Transverse colon (tissue), 4 donors: ENCODE measurements around the gene ZNF407. TPM values are rescaled to one million over a fixed set of nuclear protein-coding genes. Genes with fewer than 3 reads are reported as not detected.

Source experiments
- DNase-seq: peaks from one replicate; pipeline ENCODE4 v3.0.0-alpha.2; 2019
- H3K27ac ChIP-seq, 4 donors: fragments of 200-600 bp; sonication (generic); 2 replicates each; pipeline ENCODE4 v1.5.1; 2016 to 2018; ENCODE audit warnings: inconsistent platforms in 4 of 4
- H3K27me3 ChIP-seq: fragments of 200-600 bp; sonication (generic); 2 replicates; pipeline ENCODE4 v1.5.1; 2017; ENCODE audit warnings: inconsistent platforms
- H3K36me3 ChIP-seq, 4 donors: fragments of 200-600 bp; sonication (generic); 2 replicates each; pipeline ENCODE4 v1.5.1; 2017 to 2019; ENCODE audit warnings: inconsistent platforms in 4 of 4
- H3K4me1 ChIP-seq, 4 donors: fragments of 200-600 bp; sonication (generic); 2 replicates each; pipeline ENCODE4 v1.5.1; 2017 to 2020; ENCODE audit warnings: inconsistent platforms in 4 of 4
- H3K4me3 ChIP-seq, 4 donors: fragments of 200-600 bp; sonication (generic); 1 replicate in 1 of 4; 2 replicates in 3 of 4; pipeline versions ENCODE4 v1.5.1 to v1.6.1; 2017 to 2019; ENCODE audit warnings: inconsistent platforms in 4 of 4
- H3K9me3 ChIP-seq, 2 donors: fragments of 200-600 bp; sonication (generic); 2 replicates each; pipeline ENCODE4 v1.5.1; 2017 to 2019; ENCODE audit warnings: inconsistent platforms in 2 of 2
- EP300 ChIP-seq: sonication (generic); formaldehyde crosslinking; IDR thresholded peaks from one replicate; pipeline ENCODE4 v1.6.1; 2017; ENCODE audit warnings: antibody characterized with exemption, low read depth
- POLR2A ChIP-seq: fragments of 450-650 bp; IDR thresholded peaks from one replicate; pipeline ENCODE4 v1.6.1; 2016; ENCODE audit warnings: antibody characterized with exemption, mild to moderate bottlenecking, moderate library complexity
- POLR2AphosphoS5 ChIP-seq, 3 donors: sonication (generic); formaldehyde crosslinking; IDR thresholded peaks; one replicate each; pipeline ENCODE4 v1.6.1; 2016; ENCODE audit warnings: antibody characterized with exemption in 3 of 3
- WGBS, 2 donors: methylation state at CpG; one replicate each; pipeline ENCODE4 v1.1.5; 2018; ENCODE audit warnings: low coverage in 1 of 2; 5-methylcytosine and 5-hydroxymethylcytosine counted together
- in situ Hi-C, 4 donors: fragments of 200-750 bp; cut with MboI; loops; one replicate each; pipeline versions ENCODE4 v1.15.0 to v1.15.1; 2017; ENCODE audit warnings: low sequenced_read_pairs in 3 of 4, low pct_ligation_motif_present in 1 of 4, low pct_unique_long_range_greater_than_20kb in 1 of 4
- intact Hi-C: fragments of 100-400 bp; cut with DNase I; formaldehyde crosslinking; loops from one replicate; pipeline ENCODE4 v1.15.1; 2023; ENCODE audit warnings: low total_unique reads
- total RNA-seq, 4 donors: library from RNA; depleted of rRNA; stranded (reverse); fragments of >200 nt; gene quantifications; one replicate each; pipeline ENCODE4 v1.1.0, GENCODE V29; 2016
- TF ChIP-seq, protein P1 (sequence below), 5 experiments: fragments of 200-600 bp in 3 of 5; fragments of 450-650 bp in 2 of 5; sonication (generic) in 3 of 5; IDR thresholded peaks; 1 replicate in 2 of 5; 2 replicates in 3 of 5; pipeline ENCODE4 v1.5.1; 2016 to 2017; ENCODE audit warnings: antibody characterized with exemption in 5 of 5, inconsistent platforms in 3 of 5, mild to moderate bottlenecking in 2 of 5, moderate library complexity in 1 of 5

Gene ZNF407
- total RNA-seq, 4 donors from 2014 or later: 13.5 to 24.1 (median 20.1) TPM

DNA sequence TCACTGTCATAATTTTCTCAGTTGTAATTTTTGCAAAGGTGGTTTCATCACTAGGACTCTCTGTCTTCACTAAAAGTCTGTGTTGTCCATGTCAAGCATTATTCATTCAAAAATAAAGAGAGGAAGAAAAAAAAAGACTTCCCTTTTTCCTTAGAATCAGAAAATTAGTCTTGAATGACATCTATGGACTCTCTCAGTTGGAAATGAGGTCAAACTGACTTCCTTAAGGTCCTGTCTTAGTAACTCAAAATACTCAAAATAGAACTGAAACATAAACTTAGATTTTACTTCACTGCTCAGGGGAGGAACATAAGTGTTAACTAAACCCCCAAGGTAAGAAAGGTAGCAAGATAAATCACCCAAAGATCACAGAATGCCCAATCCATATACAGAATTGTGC lies 2.2 kb upstream of the ZNF407 start:
- Histone ChIP-seq H3K27me3 (no peaks in the 10 kb centered on the region), H3K9me3 (no peaks in the 10 kb centered on the region), H3K27ac (peak overlapping the region in 1 of 4 donors; percentile 19), H3K4me3 (no peak overlapping the region), H3K36me3 (peaks cover 0 to 3% (median 0%) of the 10 kb centered on the region in 4 donors), H3K4me1 (peaks cover 15 to 26% (median 24%) of the 10 kb centered on the region in 4 donors)
- TF ChIP-seq, protein P1, sequence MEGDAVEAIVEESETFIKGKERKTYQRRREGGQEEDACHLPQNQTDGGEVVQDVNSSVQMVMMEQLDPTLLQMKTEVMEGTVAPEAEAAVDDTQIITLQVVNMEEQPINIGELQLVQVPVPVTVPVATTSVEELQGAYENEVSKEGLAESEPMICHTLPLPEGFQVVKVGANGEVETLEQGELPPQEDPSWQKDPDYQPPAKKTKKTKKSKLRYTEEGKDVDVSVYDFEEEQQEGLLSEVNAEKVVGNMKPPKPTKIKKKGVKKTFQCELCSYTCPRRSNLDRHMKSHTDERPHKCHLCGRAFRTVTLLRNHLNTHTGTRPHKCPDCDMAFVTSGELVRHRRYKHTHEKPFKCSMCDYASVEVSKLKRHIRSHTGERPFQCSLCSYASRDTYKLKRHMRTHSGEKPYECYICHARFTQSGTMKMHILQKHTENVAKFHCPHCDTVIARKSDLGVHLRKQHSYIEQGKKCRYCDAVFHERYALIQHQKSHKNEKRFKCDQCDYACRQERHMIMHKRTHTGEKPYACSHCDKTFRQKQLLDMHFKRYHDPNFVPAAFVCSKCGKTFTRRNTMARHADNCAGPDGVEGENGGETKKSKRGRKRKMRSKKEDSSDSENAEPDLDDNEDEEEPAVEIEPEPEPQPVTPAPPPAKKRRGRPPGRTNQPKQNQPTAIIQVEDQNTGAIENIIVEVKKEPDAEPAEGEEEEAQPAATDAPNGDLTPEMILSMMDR (IDR thresholded peaks at IDR 0.05): no peak
- TF ChIP-seq POLR2AphosphoS5 (IDR thresholded peaks at IDR 0.05): no peak
- TF ChIP-seq EP300: no peak
- no peak for TF ChIP-seq POLR2A
- no peak for DNase-seq
- intact Hi-C loops (no loop called here), in situ Hi-C loops (no loop called here)

DNA sequence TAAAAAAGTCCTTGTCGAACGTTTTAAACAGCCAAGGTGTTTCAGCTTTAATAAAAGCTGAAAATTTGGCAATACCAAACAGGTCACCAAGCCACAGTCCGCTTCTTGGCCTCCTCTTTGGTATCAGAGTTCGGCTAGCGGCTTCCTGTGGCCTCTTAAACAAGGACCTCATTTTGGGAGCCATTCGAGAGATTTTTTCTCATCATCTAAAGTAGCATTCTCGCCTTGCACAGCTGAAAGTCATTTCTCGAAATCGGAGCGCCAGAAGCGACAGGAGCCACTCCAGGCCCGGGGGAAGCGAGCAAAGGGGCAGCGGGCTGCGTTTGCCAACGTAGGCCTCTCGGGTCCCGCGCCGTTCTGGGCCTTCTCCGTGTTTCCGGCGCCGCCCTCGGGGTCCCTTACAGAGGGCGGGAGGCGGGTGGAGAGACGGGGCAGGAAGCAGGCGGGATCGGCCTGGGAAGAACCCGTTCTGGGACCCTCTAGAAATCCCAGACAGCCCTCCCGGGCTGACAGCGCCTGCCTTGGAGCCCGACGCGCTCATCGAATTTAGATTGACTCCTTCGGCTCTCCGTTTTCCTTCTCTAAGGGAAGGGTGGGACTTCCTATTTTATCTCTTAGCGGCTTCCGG lies 522 bp upstream of the ZNF407 start:
- H3K36me3 ChIP-seq: peaks cover 0 to 3% (median 0%) of the 10 kb centered on the region in 4 donors
- 0% methylated on average over 7 to 41 of the region's 41 CpGs for WGBS, 2 donors
- in situ Hi-C loops: no loop called here
- no peaks in the 10 kb centered on the region for H3K27me3 ChIP-seq
- peaks cover 15 to 26% (median 24%) of the 10 kb centered on the region in 4 donors for H3K4me1 ChIP-seq
- H3K27ac ChIP-seq: peak overlapping the region; percentile 98 to 99 (median 98)
- intact Hi-C loops: no loop called here
- TF ChIP-seq, protein P1 (IDR thresholded peaks at IDR 0.05): no peak
- TF ChIP-seq EP300 (no peak), POLR2AphosphoS5 (IDR thresholded peaks at IDR 0.05) (no peak), POLR2A (no peak)
- H3K4me3 ChIP-seq: peak overlapping the region; percentile 88 to 96 (median 90)
- peak; percentile 76 for DNase-seq
- H3K9me3 ChIP-seq: no peaks in the 10 kb centered on the region

DNA sequence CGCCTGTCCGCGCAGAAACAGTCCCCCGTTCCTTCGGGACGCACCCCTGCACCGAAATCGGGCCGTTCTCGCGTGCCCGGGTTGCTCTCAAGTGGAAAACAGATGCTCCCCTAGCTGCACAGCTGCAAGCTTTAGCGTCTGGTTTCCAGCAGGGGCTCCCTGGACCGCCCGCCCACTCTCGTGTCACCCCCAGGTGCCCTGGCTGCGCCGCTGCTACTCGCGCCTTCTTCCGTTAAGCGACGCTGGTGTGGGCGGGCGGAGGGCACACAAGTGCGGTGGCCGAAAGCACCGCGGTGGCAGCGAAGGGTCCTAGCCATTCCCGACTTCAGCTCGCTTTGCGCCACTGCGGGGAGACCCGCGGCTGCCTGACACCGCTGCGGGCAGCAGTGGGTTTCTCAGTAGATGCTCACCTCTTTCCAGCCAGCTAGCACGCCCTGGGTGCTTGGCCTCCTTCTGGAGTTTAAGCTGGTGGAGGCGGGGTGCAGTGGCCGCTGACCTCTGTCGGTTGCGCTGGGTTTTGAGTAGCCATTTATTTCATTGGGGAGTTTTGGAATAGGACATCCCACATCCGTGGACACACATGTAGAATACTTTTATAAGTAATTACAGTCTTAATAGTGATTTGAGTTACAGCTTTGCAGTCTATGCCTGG lies 806 bp downstream of the ZNF407 start:
- TF ChIP-seq EP300 (no peak), POLR2AphosphoS5 (IDR thresholded peaks at IDR 0.05) (peak in 1 of 3 donors; percentile 1), POLR2A (no peak)
- TF ChIP-seq, protein P1 (IDR thresholded peaks at IDR 0.05): peak in 2 of 5 experiments; percentile 10 to 45
- in situ Hi-C loops: no loop called here
- H3K4me1 ChIP-seq: peaks cover 15 to 26% (median 24%) of the 10 kb centered on the region in 4 donors
- H3K27ac ChIP-seq: peak overlapping the region; percentile 98 to 99 (median 98)
- H3K27me3 ChIP-seq: no peaks in the 10 kb centered on the region
- intact Hi-C loops: no loop called here
- WGBS, 2 donors: 0 to 4% methylated on average over 4 to 42 of the region's 44 CpGs
- no peaks in the 10 kb centered on the region for H3K9me3 ChIP-seq
- no peaks in the 10 kb centered on the region for H3K36me3 ChIP-seq
- DNase-seq: peak; percentile 60
- H3K4me3 ChIP-seq: peak overlapping the region; percentile 88 to 96 (median 90)

DNA sequence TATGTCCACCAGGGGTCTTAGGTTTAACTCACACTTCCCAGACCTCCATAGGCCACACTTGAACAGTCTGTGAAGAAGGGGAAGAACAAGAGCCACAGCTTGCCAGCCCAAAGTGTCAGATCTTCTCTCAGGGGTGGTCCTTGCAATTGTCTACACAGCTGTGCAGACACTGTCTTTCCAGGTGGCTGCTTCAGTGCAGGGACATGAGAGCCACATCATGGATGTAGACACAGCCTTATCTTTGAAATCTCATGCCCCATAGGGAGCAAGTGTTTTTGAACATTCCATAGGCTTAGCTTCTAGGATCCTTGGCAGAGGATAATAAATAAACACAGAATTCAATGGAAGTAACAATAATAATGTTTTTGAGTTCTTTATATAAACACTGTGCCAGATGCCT lies 6.7 kb downstream of the ZNF407 start:
- DNase-seq: no peak
- H3K27me3 ChIP-seq: no peaks in the 10 kb centered on the region
- TF ChIP-seq POLR2A (no peak), EP300 (no peak), POLR2AphosphoS5 (IDR thresholded peaks at IDR 0.05) (no peak)
- TF ChIP-seq, protein P1 (IDR thresholded peaks at IDR 0.05): no peak
- no peaks in the 10 kb centered on the region for H3K36me3 ChIP-seq
- H3K27ac ChIP-seq: no peak overlapping the region
- in situ Hi-C loops: no loop called here
- H3K9me3 ChIP-seq: no peaks in the 10 kb centered on the region
- intact Hi-C loops: no loop called here
- H3K4me3 ChIP-seq: no peak overlapping the region
- peaks cover 0 to 3% (median 1%) of the 10 kb centered on the region in 4 donors for H3K4me1 ChIP-seq
